NCI-H1694 treated with DMSO at 0.1 percent for 48 hours (cell line): ENCODE data around the gene KCNQ4.

ENCODE experiments used
- DNase-seq: peaks from one replicate; lab custom pipeline; 2025; lab: John Stamatoyannopoulos, UW

The KCNQ4 gene

GRCh38 chr1:40777224-40777970, 6.2 kb upstream of the KCNQ4 start:
- no peak for DNase-seq

DNA sequence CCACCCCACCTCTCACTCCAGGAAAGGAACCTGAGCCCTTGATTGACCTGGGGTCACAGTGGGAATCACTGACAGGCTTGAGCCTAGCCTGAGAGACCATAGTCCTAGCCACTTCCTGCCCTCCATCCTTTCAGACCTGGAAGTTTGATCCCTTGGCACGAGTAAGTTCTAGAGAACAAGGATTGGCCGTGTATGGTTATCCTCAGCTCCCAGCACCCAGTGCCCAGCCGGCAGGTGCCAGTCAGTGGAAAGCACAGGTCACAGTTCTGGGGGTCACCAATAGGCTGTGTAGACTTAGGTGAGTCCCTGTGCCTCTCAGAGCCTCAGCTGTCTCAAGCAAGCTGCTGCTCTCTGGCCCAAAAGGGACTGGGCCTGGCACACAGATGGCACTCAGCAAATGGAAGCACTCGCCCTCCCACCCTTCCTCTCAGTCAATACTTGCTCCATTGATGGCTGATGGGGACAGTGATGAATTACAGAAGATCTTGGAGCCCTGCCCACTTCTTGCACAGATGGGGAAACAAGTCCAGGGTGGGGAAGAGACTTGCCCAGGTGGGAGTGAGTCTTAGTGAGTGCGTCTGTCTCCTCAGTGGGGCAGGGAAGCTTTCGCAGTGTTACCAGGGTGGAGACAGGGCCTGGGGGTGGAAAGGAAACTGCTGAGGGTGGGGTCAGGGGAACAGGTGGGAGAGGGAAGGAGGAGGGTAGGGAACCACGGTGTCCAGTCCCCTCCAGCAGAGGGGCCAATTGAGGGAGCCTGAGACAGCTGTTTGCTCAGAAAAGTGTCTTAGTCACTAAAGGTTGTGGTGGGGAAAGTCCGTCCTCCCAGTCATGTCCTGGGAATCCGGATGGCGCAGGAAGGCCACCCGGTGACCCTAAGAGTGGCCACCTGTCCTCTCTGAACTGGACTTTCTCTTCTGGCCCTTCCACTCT, 2.6 kb upstream of the KCNQ4 start:
- DNase-seq, result no peak

GRCh38 chr1:40781608-40781971, 2.0 kb upstream of the KCNQ4 start:
- DNase-seq, result no peak

GRCh38 chr1:40782371-40782956, 1.1 kb upstream of the KCNQ4 start:
- DNase-seq, result no peak

GRCh38 chr1:40784141-40784770, 669 bp downstream of the KCNQ4 start:
- DNase-seq, result no peak

DNA sequence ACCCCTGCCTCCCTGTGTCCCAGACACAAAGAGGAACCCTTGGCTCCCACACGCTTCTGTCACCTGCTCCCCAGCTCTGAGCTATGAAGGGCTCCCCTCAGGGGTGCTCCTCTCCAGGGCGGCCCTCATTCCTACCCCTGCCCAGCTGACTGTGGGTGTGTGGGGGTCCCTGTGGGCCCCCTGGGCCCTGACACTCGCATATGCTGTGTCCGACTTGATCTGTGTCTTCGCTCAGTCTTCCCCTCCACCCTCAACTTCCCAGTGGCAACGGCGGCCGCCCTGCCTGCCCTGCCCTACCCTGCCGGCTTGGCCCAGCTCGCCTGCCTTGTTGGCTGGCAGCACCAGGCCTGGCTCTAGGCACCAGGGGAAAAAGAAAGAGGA, 1.2 kb downstream of the KCNQ4 start:
- DNase-seq, result no peak

- DNase-seq, result no peak
Observed at GRCh38 chr1:40785446-40785845, 1.9 kb downstream of the KCNQ4 start.

DNA sequence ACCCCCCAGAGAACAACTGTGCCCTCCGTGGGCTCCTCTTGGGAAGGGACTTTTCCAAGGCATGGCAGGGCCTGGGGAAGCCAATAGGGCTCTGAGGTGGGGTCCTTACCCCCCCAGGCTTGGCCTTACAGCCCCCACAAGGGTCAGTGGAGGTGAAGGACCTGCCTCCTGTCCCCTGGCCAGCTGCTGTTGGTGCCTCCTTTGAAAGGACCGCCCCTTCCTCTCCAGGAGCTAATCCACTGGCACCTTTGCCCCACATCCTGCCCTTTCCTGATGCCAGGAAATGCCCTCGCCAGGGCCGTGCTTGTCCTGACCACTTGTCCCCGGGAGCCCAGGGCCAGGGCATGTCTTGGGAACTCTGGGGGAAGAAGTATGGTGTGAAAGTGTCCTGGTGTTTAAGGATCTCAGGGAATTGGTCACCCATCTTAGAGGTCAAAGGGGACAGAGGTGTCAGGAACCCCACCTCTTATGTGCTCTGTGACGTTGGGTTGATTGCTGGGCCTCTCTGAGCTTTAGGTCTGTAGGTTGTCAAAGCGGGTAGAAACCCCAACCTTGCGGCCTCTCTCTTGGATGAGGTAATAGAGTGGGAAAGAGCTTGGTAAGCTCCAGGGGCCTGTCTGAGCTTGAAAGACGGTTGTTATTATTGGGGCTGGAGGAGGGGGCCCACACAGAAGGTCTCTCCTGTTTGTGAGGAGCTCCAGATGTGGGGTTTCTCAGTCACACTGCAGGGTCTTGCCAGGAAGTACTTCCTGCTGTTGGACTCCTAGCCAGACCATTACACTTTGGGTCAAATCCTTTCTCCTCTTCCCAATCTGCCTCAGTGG, 2.8 kb downstream of the KCNQ4 start:
- no peak for DNase-seq

GRCh38 chr1:40786995-40787705, 3.6 kb downstream of the KCNQ4 start:
- no peak for DNase-seq

DNA sequence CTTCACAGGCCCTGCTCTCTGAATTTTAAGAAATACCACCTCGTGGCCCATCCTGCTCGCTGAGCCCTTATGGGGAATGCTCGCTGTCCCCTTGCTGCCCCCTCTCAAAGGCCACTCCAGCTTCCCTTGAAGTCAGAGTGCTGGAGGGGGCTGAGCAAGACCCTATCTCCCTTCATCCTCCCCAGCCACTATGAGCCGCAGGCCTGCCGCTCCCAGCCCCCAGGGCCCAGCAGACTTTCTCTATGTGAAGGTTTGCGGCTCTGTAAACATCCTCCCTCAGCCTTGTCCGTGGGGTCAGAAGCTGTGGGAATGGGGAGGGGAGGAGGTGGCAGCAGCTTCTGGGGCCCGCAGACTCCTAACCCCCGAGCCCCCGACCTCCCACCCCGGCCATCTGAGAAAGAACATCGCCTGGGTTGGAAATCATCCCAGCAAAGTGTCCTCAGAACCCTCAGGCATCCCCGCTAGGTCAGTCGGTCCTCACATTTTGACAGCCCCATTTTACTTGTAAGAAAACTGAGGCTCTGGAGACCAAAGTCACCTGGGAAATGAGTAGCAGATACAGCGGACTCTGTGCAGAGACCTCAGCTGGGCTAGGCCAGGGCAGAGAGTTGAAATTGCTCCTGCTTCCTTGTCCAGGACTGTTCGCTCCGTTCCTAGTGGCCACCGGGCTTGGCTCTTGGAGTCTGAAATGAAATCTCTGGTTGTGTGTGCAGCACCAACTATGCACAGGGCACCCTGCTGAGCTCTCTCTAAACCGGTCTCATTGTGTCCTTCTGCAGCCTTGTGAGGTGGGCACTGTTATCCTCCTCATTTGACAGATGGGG, 4.4 kb downstream of the KCNQ4 start:
- no peak for DNase-seq

DNA sequence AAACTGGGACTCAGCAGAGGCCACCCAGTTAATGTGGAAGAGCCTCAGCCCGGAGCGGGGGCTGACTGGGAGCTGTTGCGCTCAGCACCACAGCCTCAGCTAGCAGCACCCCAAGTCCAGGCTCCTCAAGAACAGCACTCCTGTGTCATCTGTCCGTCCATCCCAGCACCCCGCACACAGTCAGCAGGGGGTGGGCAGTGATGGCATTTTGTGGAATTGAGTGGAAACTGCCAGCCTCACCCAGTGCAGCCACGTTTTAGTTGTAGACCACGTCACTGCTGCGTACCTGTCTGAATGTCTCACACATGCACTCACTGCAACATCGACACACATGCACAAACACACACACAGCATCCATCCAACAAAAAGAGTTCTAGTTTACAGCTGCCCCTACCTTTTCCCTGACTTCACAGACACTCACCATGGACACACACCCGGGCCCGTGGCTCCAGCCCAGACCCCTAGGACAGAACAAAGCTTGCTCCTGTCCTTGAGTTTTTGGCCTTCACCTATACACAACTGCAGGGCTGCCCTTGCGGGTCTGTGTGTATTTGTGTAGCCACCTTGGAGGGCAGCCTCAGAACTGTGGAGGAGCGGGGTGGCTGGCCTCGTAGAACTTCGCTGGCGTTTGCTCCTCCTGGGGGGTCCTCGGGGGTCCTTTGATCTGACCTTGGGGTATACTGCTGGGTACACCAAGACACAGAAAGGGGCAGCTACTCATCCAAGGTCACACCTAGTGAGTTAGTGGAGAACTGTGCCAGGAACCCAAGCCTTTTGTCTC, 5.2 kb downstream of the KCNQ4 start:
- no peak for DNase-seq

GRCh38 chr1:40789342-40789598, 5.7 kb downstream of the KCNQ4 start:
- DNase-seq, result no peak

DNA sequence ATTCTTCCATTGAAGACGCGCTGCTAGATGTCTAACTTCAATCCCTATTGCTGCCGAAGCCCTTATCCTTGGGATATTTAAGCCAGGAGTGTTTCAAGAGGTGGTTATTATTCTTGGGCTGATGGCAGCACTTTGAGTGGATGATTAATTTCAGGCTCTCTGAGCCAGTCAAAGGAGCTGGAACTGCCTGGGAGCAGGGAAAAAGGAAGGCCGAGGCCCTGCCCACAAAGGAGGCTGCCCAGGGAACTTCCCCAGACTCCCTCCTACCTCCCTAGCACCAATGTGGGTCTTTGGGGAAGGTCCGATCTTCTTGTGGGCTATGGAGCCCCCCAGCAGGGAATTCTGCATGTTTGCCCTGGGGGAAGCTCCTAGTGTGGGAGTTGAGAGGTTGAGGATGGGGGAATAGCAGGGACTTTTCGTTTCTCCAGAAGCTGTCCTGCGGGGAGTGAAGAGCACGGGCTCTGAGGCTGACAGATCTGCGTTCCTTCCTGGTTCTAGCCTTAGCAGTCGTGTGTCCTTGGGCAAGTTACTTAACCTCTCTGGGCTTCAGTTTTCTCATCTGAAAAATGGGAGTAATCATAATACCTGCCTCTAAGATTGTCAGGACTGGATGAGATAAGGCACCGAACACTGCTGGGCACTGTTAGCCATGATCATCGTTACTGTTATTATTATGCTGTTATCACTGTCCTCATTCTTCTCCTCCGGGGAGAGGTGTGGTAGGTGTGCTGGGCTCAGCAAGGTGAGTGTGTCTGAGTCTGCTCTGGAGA, 6.3 kb downstream of the KCNQ4 start:
- no peak for DNase-seq

GRCh38 chr1:40792036-40792435, 8.4 kb downstream of the KCNQ4 start:
- no peak for DNase-seq

DNA sequence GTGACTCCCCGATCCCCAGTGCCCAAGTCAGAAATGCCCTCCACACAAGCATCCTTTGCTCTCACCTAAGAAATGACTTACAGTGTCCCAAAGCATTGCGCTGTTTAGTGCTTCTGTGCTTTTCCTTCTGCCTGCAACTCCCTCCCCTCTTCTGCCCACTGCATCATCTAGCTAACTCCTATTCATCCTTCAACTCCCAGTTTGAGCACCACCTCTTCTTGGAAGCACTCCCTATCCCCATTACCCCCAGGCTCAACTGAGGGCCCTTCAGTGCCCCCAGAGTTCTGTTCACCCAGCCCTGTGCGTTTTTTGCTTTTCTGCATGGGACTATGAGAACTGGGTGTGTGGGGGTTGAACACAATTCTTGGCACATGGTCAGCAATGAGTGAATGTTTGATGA, 10.0 kb downstream of the KCNQ4 start:
- DNase-seq, result no peak

DNA sequence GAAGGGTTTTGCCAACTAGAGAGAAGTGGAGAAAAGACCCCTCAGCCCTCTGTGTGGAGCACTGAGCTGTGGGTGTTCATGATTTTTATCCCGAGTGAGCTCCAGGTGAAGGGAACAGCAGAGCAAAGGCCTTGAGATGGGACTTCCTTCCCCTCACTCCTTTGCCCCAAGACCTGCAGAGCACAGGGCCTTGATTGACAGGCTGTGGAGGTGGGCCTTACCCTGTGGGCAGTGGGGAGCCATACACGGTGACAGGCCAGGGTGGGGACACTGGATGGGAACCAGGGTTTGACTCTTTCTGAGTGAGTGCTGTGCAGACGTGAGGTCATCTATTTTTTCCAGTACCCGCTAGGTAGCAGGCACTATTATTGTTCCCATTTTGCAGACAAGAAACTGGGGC, 10.5 kb downstream of the KCNQ4 start:
- DNase-seq, result no peak

GRCh38 chr1:40794974-40795715, 11.6 kb downstream of the KCNQ4 start:
- no peak for DNase-seq
